Trophoblast cell (in vitro differentiated cells and primary cell): Measurements from ENCODE around the gene GAB3.

ENCODE experiments used
- DNase-seq, 2 donors: peaks; one replicate each; pipeline ENCODE4 v3.0.0-alpha.2; 2016
- H2AFZ ChIP-seq: 2 replicates; pipeline ENCODE4 v1.6.1; 2013; ENCODE audit warnings: low read length, moderate library complexity, mild to moderate bottlenecking; ENCODE audit not compliant: insufficient read depth, poor library complexity
- H2AK5ac ChIP-seq: 2 replicates; pipeline ENCODE4 v1.6.1; 2013; ENCODE audit warnings: mild to moderate bottlenecking, low read length
- H2BK120ac ChIP-seq: 2 replicates; pipeline ENCODE4 v1.6.1; 2013; ENCODE audit warnings: low read length, mild to moderate bottlenecking, moderate library complexity; ENCODE audit not compliant: insufficient read depth, poor library complexity
- H2BK12ac ChIP-seq: 2 replicates; pipeline ENCODE4 v1.6.1; 2013; ENCODE audit warnings: mild to moderate bottlenecking, low read length, moderate library complexity
- H2BK5ac ChIP-seq: 2 replicates; pipeline ENCODE4 v1.6.1; 2013; ENCODE audit warnings: low read length, low read depth, moderate library complexity, mild to moderate bottlenecking; ENCODE audit not compliant: poor library complexity
- H3K14ac ChIP-seq: 2 replicates; pipeline ENCODE4 v1.6.1; 2013; ENCODE audit warnings: mild to moderate bottlenecking, low read length
- H3K18ac ChIP-seq: 2 replicates; pipeline ENCODE4 v1.6.1; 2013; ENCODE audit warnings: mild to moderate bottlenecking, low read length
- H3K23ac ChIP-seq: 2 replicates; pipeline ENCODE4 v1.6.1; 2013; ENCODE audit warnings: low read length
- H3K27ac ChIP-seq: 2 replicates; pipeline ENCODE4 v1.5.1; 2013; ENCODE audit warnings: low read depth, mild to moderate bottlenecking, inconsistent platforms, low read length, moderate library complexity
- H3K27me3 ChIP-seq: 2 replicates; pipeline ENCODE4 v1.6.1; 2013; ENCODE audit warnings: inconsistent platforms, mild to moderate bottlenecking, low read length, moderate library complexity; ENCODE audit not compliant: insufficient read depth
- H3K36me3 ChIP-seq, 2 experiments: 1 replicate in 1 of 2; 2 replicates in 1 of 2; pipeline ENCODE4 v1.6.1; 2013; ENCODE audit warnings: low read length in 2 of 2, mild to moderate bottlenecking in 2 of 2, moderate library complexity in 1 of 2; ENCODE audit not compliant: insufficient read depth in 2 of 2, control insufficient read depth in 1 of 2
- H3K4ac ChIP-seq: 2 replicates; pipeline ENCODE4 v1.6.1; 2013; ENCODE audit warnings: low read depth, mild to moderate bottlenecking, low read length, moderate library complexity
- H3K4me1 ChIP-seq, 2 experiments: 1 replicate in 1 of 2; 2 replicates in 1 of 2; pipeline ENCODE4 v1.6.1; 2013; ENCODE audit warnings: low read length in 2 of 2, mild to moderate bottlenecking in 2 of 2, moderate library complexity in 1 of 2; ENCODE audit not compliant: insufficient read depth in 2 of 2, control insufficient read depth in 1 of 2
- H3K4me2 ChIP-seq: 2 replicates; pipeline ENCODE4 v1.6.1; 2013; ENCODE audit warnings: inconsistent platforms, mild to moderate bottlenecking, low read length, moderate library complexity
- H3K4me3 ChIP-seq: 2 replicates; pipeline ENCODE4 v1.5.1; 2013; ENCODE audit warnings: mild to moderate bottlenecking, low read depth, low read length, inconsistent platforms
- H3K79me1 ChIP-seq: one replicate; pipeline ENCODE4 v1.6.1; 2013; ENCODE audit warnings: low read length
- H3K79me2 ChIP-seq: 2 replicates; pipeline ENCODE4 v1.6.1; 2013; ENCODE audit warnings: low read length, mild to moderate bottlenecking; ENCODE audit not compliant: control insufficient read depth, insufficient read depth, poor library complexity
- H3K9ac ChIP-seq: 2 replicates; pipeline ENCODE4 v1.6.1; 2013; ENCODE audit warnings: mild to moderate bottlenecking, low read length
- H3K9me3 ChIP-seq: 2 replicates; pipeline ENCODE4 v1.6.1; 2013; ENCODE audit warnings: low read depth, mild to moderate bottlenecking, control low read depth, inconsistent platforms, low read length; ENCODE audit not compliant: insufficient read depth
- H4K12ac ChIP-seq: 2 replicates; pipeline ENCODE4 v1.6.1; 2013; ENCODE audit warnings: low read depth, mild to moderate bottlenecking, low read length, moderate library complexity
- H4K8ac ChIP-seq: 2 replicates; pipeline ENCODE4 v1.6.1; 2013; ENCODE audit warnings: low read depth, mild to moderate bottlenecking, low read length, moderate library complexity
- H4K91ac ChIP-seq: one replicate; pipeline ENCODE4 v1.6.1; 2013; ENCODE audit warnings: low read depth, mild to moderate bottlenecking, low read length, moderate library complexity
- WGBS: extraction: QIAGEN DNeasy Blood & Tissue Kit; methylation state at CpG from one replicate; pipeline ENCODE4 v1.1.7; 2013; ENCODE audit warnings: missing lambda C conversion rate; ENCODE audit not compliant: insufficient read length, insufficient coverage; ENCODE audit errors: extremely low coverage; 5-methylcytosine and 5-hydroxymethylcytosine counted together

The GAB3 gene

DNA sequence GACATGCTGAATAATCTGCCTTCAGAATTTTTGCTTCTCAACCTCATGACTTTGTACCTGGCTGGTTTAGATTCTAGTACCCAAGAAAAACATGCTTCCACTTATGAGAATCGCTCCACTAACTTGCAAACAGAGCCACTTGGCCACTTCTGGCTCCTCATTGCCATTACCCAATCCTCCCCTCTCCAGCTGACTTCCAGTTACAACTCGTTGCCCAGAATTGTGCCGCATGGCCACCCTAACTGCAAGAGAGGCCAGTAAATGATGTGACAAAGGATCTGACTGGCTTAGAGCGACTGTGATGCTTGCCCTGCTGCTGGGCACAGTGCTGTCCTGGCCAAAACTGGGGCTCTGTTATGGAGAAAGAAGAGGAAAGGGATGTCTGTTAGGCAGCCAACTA lies 7.8 kb upstream of the GAB3 start:
- Histone ChIP-seq H3K9ac (no peak overlapping the region), H3K18ac (no peak overlapping the region), H2BK120ac (no peak overlapping the region), H3K79me2 (peaks cover 8% of the 10 kb centered on the region), H2AFZ (no peak overlapping the region), H3K79me1 (peaks cover 7% of the 10 kb centered on the region), H4K12ac (no peak overlapping the region), H3K4me1 (peaks cover 5 to 6% of the 10 kb centered on the region in 2 experiments), H3K23ac (no peak overlapping the region), H3K4ac (no peak overlapping the region), H3K14ac (no peak overlapping the region), H3K36me3 (no peaks in the 10 kb centered on the region), H3K27me3 (no peaks in the 10 kb centered on the region), H2AK5ac (no peak overlapping the region), H3K27ac (no peak overlapping the region), H4K91ac (no peak overlapping the region), H3K9me3 (no peaks in the 10 kb centered on the region), H2BK5ac (no peak overlapping the region), H3K4me2 (no peak overlapping the region), H2BK12ac (no peak overlapping the region), H3K4me3 (no peak overlapping the region), H4K8ac (no peak overlapping the region)
- no CpG with 5 or more reads among the region's 4 CpGs for WGBS
- no peak for DNase-seq

DNA sequence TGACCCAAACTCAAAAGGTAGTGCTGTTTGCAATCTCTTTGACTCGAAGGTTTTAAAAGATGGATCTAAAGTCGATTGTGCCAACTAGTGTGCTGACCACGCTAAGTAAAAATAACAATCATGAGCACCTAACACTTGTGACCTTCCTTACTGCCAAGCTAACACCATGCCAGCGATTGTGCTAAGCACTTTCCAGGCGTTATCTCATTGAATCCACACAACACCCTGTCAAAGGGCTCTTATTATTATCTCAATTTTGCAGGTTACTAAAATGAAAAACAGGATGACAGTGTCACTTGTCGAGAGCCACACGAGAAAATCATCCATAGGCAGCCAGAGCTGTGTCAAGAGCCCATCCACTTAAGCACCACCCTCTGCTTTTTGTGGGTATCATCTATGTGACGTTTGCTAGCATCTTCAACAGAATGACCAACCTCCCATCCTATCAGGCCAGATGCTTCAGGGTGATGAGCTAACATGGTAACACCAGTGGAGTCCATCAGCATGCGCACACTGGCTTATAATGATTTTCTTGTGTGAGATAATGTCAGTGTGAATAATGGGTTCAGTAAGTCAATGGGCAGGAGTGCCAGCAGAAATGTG lies 893 bp upstream of the GAB3 start:
- no CpG with 5 or more reads among the region's 9 CpGs for WGBS
- H4K91ac ChIP-seq: no peak overlapping the region
- DNase-seq: no peak

DNA sequence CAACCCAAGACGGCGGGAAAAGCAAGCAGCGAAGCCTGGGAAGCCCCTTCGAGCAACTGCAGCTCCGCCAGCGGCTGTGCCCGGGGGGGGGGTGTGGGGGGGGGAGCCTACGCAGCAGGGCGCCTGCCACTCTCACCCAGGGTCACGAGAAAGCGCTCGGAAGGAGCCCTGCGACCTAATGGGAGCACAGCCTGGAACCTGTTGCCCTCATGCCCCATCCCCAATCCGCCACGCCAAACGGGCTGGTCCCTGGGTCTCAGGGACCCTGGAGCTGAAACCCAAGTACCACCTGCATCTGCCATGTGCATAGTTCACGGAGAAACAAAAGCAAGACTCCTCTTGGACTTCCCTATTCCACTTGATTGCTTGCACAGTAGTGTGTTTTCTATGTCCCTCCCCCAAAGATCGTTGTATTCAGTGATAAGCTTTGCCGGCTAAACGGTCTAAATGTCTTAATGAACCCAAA lies 359 bp upstream of the GAB3 start:
- no peak overlapping the region for H3K23ac ChIP-seq
- H3K14ac ChIP-seq: no peak overlapping the region
- no peak overlapping the region for H3K4ac ChIP-seq
- H3K9ac ChIP-seq: no peak overlapping the region
- no peak overlapping the region for H3K18ac ChIP-seq
- WGBS: no CpG with 5 or more reads among the region's 20 CpGs
- no peak overlapping the region for H4K91ac ChIP-seq
- no peaks in the 10 kb centered on the region for H3K9me3 ChIP-seq
- H3K79me2 ChIP-seq: no peaks in the 10 kb centered on the region
- H3K27me3 ChIP-seq: peaks cover 5% of the 10 kb centered on the region
- no peaks in the 10 kb centered on the region for H3K36me3 ChIP-seq
- H2AK5ac ChIP-seq: no peak overlapping the region
- peak overlapping the region; percentile 67 for H3K4me2 ChIP-seq
- H4K8ac ChIP-seq: no peak overlapping the region
- H4K12ac ChIP-seq: no peak overlapping the region
- H2BK5ac ChIP-seq: no peak overlapping the region
- H3K27ac ChIP-seq: no peak overlapping the region
- H3K4me1 ChIP-seq: peaks cover 0 to 2% of the 10 kb centered on the region in 2 experiments
- no peak for DNase-seq
- H3K79me1 ChIP-seq: peaks cover 2% of the 10 kb centered on the region
- H2AFZ ChIP-seq: no peak overlapping the region
- no peak overlapping the region for H2BK12ac ChIP-seq
- no peak overlapping the region for H3K4me3 ChIP-seq
- H2BK120ac ChIP-seq: no peak overlapping the region

More for the DNA sequence above, 893 bp upstream of the GAB3 start:
- Histone ChIP-seq H3K4me3 (no peak overlapping the region), H3K4ac (no peak overlapping the region), H3K9ac (no peak overlapping the region), H3K14ac (no peak overlapping the region), H3K36me3 (no peaks in the 10 kb centered on the region), H3K23ac (no peak overlapping the region), H4K12ac (no peak overlapping the region), H2BK5ac (no peak overlapping the region), H3K79me2 (no peaks in the 10 kb centered on the region), H2AK5ac (no peak overlapping the region), H4K8ac (no peak overlapping the region), H2AFZ (no peak overlapping the region), H3K9me3 (no peaks in the 10 kb centered on the region), H2BK12ac (no peak overlapping the region), H3K4me2 (no peak overlapping the region), H2BK120ac (no peak overlapping the region), H3K27ac (no peak overlapping the region), H3K79me1 (peaks cover 2% of the 10 kb centered on the region), H3K4me1 (peaks cover 0 to 2% of the 10 kb centered on the region in 2 experiments), H3K27me3 (peaks cover 5% of the 10 kb centered on the region), H3K18ac (no peak overlapping the region)

DNA sequence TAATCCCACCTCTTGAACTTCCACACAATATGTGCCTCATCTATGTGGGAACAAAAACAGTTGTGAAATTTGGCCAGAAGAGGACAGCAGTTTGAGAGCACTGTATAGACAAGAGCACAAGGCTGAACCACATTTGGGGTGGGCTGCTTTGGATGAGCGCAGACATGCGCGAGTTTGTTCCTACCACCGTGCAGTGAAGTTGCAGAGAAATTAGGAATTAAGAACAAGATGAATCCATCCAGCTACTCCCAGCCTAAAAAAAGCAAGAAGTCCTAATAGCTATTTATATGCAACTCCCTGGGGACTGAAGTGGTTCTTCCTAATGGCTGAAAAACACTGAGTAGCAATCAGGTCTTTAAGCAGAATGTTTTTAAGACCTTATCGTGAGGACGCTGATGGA lies 1.0 kb downstream of the GAB3 start:
- Histone ChIP-seq H3K23ac (no peak overlapping the region), H3K4me3 (no peak overlapping the region), H2BK120ac (no peak overlapping the region), H3K14ac (no peak overlapping the region), H4K8ac (no peak overlapping the region), H3K27me3 (peaks cover 5% of the 10 kb centered on the region), H2AFZ (no peak overlapping the region), H3K79me1 (peaks cover 2% of the 10 kb centered on the region), H2AK5ac (no peak overlapping the region), H3K4me1 (peaks cover 0 to 2% of the 10 kb centered on the region in 2 experiments), H3K79me2 (no peaks in the 10 kb centered on the region), H3K9me3 (no peaks in the 10 kb centered on the region), H3K4ac (no peak overlapping the region), H2BK5ac (no peak overlapping the region), H3K36me3 (no peaks in the 10 kb centered on the region), H4K12ac (no peak overlapping the region), H4K91ac (no peak overlapping the region), H3K9ac (no peak overlapping the region), H2BK12ac (no peak overlapping the region), H3K4me2 (no peak overlapping the region), H3K27ac (no peak overlapping the region), H3K18ac (no peak overlapping the region)
- no CpG with 5 or more reads among the region's 6 CpGs for WGBS
- no peak for DNase-seq
